ENCODE data around the gene COL5A1.
"Not testable (repeated sequence)": the region's sequence is repeated elsewhere in the genome, so short reads cannot be mapped to it uniquely, and the experiment has no call there.

COL5A1 gene

GRCh38 chr9:134707731-134708671, 66.4 kb downstream of the COL5A1 start:
- Histone ChIP-seq H3K36me3 (ENCODE audit: control insufficient read depth in 2 of 2, insufficient read depth in 2 of 2, low read length in 2 of 2) (no peaks in the 10 kb centered on the region), H3K4me3 (ENCODE audit: low read length in 2 of 2) (no peak overlapping the region), H3K4me1 (ENCODE audit: control insufficient read depth in 2 of 2, insufficient read depth in 2 of 2, low read length in 2 of 2) (peaks cover 8 to 10% of the 10 kb centered on the region in 2 donors), H3K27ac (ENCODE audit: low read depth in 2 of 2, low read length in 2 of 2) (peak overlapping the region; percentile 81 to 85), H3K27me3 (ENCODE audit: control insufficient read depth in 2 of 2, insufficient read depth in 2 of 2, low read length in 2 of 2) (no peaks in the 10 kb centered on the region), H3K9ac (ENCODE audit: low read depth in 1 of 2, low read length in 2 of 2) (peak overlapping the region in 1 of 2 donors; percentile 57), H3K9me3 (ENCODE audit: control insufficient read depth in 2 of 2, low read length in 2 of 2) (no peaks in the 10 kb centered on the region)

- H3K4me3 ChIP-seq (ENCODE audit: low read length in 2 of 2): no peak overlapping the region
- no peaks in the 10 kb centered on the region for H3K36me3 ChIP-seq (ENCODE audit: control insufficient read depth in 2 of 2, insufficient read depth in 2 of 2, low read length in 2 of 2)
- H3K9me3 ChIP-seq (ENCODE audit: control insufficient read depth in 2 of 2, low read length in 2 of 2): no peaks in the 10 kb centered on the region
- H3K27me3 ChIP-seq (ENCODE audit: control insufficient read depth in 2 of 2, insufficient read depth in 2 of 2, low read length in 2 of 2): no peaks in the 10 kb centered on the region
- no peak overlapping the region for H3K9ac ChIP-seq (ENCODE audit: low read depth in 1 of 2, low read length in 2 of 2)
- H3K27ac ChIP-seq (ENCODE audit: low read depth in 2 of 2, low read length in 2 of 2): peak overlapping the region; percentile 81 to 85
- H3K4me1 ChIP-seq (ENCODE audit: control insufficient read depth in 2 of 2, insufficient read depth in 2 of 2, low read length in 2 of 2): peaks cover 8 to 10% of the 10 kb centered on the region in 2 donors
Measured at GRCh38 chr9:134708672-134709038, 67.1 kb downstream of the COL5A1 start.

DNA sequence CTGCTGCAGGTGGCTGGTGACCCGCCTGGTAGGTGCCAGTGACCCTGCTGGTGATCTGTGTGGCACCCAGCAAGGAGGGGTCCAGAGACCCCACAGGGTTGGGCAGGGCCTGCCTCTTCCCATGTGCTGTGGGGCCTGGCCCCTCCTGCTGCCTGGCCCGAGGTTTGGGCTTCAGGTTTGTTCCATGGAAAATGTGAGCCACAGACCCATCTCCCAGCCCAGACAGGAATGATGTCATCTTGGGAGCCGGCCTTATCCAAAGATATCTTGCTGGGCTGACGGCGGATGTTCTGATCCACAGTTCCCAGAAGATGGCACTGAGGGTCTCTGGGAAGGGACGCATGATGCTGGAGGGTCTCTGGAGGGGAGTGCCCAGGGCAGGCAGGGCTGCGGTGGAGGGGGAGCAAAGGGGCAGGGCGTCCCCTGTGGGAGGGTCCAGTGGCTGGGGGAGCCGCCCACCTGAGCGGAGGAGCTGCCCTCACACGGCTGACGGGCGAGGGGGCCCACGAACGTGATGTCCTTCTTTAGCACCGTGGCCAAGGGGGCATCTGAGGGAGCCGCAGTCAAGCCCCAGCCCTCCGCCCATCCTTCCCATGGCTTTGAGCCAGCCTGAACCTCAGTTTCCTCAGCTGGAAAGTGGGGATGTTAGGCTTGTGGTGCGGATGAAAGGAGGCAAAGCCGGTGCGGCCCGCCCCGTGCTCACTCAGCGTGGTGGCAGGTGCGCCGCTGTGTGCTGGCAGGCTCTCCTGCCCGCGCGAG, 68.1 kb downstream of the COL5A1 start:
- Histone ChIP-seq H3K36me3 (ENCODE audit: control insufficient read depth in 2 of 2, insufficient read depth in 2 of 2, low read length in 2 of 2) (no peaks in the 10 kb centered on the region), H3K27ac (ENCODE audit: low read depth in 2 of 2, low read length in 2 of 2) (peak overlapping the region; percentile 58 to 85), H3K27me3 (ENCODE audit: control insufficient read depth in 2 of 2, insufficient read depth in 2 of 2, low read length in 2 of 2) (no peaks in the 10 kb centered on the region), H3K4me3 (ENCODE audit: low read length in 2 of 2) (no peak overlapping the region), H3K9ac (ENCODE audit: low read depth in 1 of 2, low read length in 2 of 2) (peak overlapping the region in 1 of 2 donors; percentile 27), H3K4me1 (ENCODE audit: control insufficient read depth in 2 of 2, insufficient read depth in 2 of 2, low read length in 2 of 2) (peaks cover 6 to 10% of the 10 kb centered on the region in 2 donors), H3K9me3 (ENCODE audit: control insufficient read depth in 2 of 2, low read length in 2 of 2) (no peaks in the 10 kb centered on the region)

GRCh38 chr9:134710271-134710540, 68.6 kb downstream of the COL5A1 start:
- H3K27me3 ChIP-seq (ENCODE audit: control insufficient read depth in 2 of 2, insufficient read depth in 2 of 2, low read length in 2 of 2): no peaks in the 10 kb centered on the region
- peaks cover 6 to 10% of the 10 kb centered on the region in 2 donors for H3K4me1 ChIP-seq (ENCODE audit: control insufficient read depth in 2 of 2, insufficient read depth in 2 of 2, low read length in 2 of 2)
- peak overlapping the region; percentile 29 to 58 for H3K27ac ChIP-seq (ENCODE audit: low read depth in 2 of 2, low read length in 2 of 2)
- H3K9ac ChIP-seq (ENCODE audit: low read depth in 1 of 2, low read length in 2 of 2): peak overlapping the region in 1 of 2 donors; percentile 27
- no peaks in the 10 kb centered on the region for H3K9me3 ChIP-seq (ENCODE audit: control insufficient read depth in 2 of 2, low read length in 2 of 2)
- no peaks in the 10 kb centered on the region for H3K36me3 ChIP-seq (ENCODE audit: control insufficient read depth in 2 of 2, insufficient read depth in 2 of 2, low read length in 2 of 2)
- no peak overlapping the region for H3K4me3 ChIP-seq (ENCODE audit: low read length in 2 of 2)

DNA sequence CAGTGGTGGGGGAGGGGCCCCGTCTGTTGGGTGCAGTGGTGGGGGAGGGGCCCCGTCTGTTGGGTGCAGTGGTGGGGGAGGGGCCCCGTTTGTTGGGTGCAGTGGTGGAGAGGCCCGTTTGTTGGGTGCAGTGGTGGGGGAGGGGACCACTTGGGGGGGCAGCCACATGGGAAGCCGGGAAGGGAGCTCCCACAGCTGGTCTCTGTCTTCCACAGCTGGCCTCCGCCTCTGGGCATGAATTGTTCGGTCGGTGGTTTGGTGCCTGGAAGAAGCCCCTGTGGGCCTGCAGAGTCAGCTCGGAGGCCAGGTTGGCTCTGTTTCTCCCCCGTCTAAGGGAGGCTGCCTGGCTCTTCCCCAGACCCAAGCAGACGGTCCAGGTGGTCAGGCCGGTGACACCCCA, 69.3 kb downstream of the COL5A1 start:
- H3K36me3 ChIP-seq (ENCODE audit: control insufficient read depth in 2 of 2, insufficient read depth in 2 of 2, low read length in 2 of 2): no peaks in the 10 kb centered on the region
- no peak overlapping the region for H3K9ac ChIP-seq (ENCODE audit: low read depth in 1 of 2, low read length in 2 of 2)
- H3K27me3 ChIP-seq (ENCODE audit: control insufficient read depth in 2 of 2, insufficient read depth in 2 of 2, low read length in 2 of 2): no peaks in the 10 kb centered on the region
- H3K27ac ChIP-seq (ENCODE audit: low read depth in 2 of 2, low read length in 2 of 2): no peak overlapping the region
- peaks cover 6 to 10% of the 10 kb centered on the region in 2 donors for H3K4me1 ChIP-seq (ENCODE audit: control insufficient read depth in 2 of 2, insufficient read depth in 2 of 2, low read length in 2 of 2)
- no peak overlapping the region for H3K4me3 ChIP-seq (ENCODE audit: low read length in 2 of 2)
- no peaks in the 10 kb centered on the region for H3K9me3 ChIP-seq (ENCODE audit: control insufficient read depth in 2 of 2, low read length in 2 of 2)

DNA sequence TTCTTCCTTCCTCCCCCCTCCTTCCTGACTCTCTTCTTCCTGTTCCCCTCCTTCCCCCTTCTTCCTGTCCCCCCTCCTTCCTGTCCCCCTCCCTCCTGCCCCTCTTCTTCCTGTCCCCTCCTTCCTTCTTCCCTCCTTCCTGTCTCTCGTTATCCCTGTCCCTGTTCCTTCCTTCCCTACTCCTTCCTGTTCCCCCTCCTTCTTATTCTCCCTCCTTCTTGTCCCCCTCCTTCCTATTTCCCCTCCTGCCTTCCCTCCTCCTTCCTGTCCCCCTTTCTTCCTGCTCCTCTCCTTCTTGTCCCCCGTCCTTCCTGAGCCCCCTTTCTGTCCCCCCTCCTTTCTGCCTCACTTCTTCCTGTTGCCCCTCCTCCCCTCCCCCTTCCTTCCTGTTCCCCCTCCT, 70.6 kb downstream of the COL5A1 start:
- Histone ChIP-seq H3K4me1 (ENCODE audit: control insufficient read depth in 2 of 2, insufficient read depth in 2 of 2, low read length in 2 of 2) (peaks cover 3 to 5% of the 10 kb centered on the region in 2 donors), H3K4me3 (ENCODE audit: low read length in 2 of 2) (no peak overlapping the region), H3K9me3 (ENCODE audit: control insufficient read depth in 2 of 2, low read length in 2 of 2) (no peaks in the 10 kb centered on the region), H3K27me3 (ENCODE audit: control insufficient read depth in 2 of 2, insufficient read depth in 2 of 2, low read length in 2 of 2) (no peaks in the 10 kb centered on the region), H3K27ac (ENCODE audit: low read depth in 2 of 2, low read length in 2 of 2) (peak overlapping the region in 1 of 2 donors; percentile 32), H3K36me3 (ENCODE audit: control insufficient read depth in 2 of 2, insufficient read depth in 2 of 2, low read length in 2 of 2) (no peaks in the 10 kb centered on the region), H3K9ac (ENCODE audit: low read depth in 1 of 2, low read length in 2 of 2) (no peak overlapping the region)

GRCh38 chr9:134712926-134713325, 71.3 kb downstream of the COL5A1 start:
- Histone ChIP-seq H3K27ac (ENCODE audit: low read depth in 2 of 2, low read length in 2 of 2) (peak overlapping the region in 1 of 2 donors; percentile 32), H3K27me3 (ENCODE audit: control insufficient read depth in 2 of 2, insufficient read depth in 2 of 2, low read length in 2 of 2) (no peaks in the 10 kb centered on the region)

DNA sequence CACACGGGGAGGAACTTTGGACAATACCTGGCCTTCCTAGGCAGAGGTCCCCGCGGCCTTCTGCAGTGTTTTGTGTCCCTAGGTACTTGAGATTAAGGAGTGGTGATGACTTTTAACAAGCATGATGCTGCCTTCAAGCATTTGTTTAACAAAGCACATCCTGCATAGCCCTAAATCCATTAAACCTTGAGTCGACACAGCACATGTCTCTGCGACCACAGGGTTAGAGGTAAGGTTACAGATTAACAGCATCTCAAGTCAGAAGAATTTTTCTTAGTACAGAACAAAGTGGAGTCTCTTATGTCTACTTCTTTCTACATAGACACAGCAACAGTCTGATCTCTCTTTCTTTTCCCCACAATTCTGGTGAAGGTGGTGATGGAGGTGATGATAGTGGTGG, 73.9 kb downstream of the COL5A1 start:
- not testable (repeated sequence) for H3K36me3 ChIP-seq (ENCODE audit: control insufficient read depth in 2 of 2, insufficient read depth in 2 of 2, low read length in 2 of 2); H3K27me3 ChIP-seq (ENCODE audit: control insufficient read depth in 2 of 2, insufficient read depth in 2 of 2, low read length in 2 of 2); H3K9me3 ChIP-seq (ENCODE audit: control insufficient read depth in 2 of 2, low read length in 2 of 2); H3K27ac ChIP-seq (ENCODE audit: low read depth in 2 of 2, low read length in 2 of 2); H3K9ac ChIP-seq (ENCODE audit: low read depth in 1 of 2, low read length in 2 of 2); H3K4me1 ChIP-seq (ENCODE audit: control insufficient read depth in 2 of 2, insufficient read depth in 2 of 2, low read length in 2 of 2); H3K4me3 ChIP-seq (ENCODE audit: low read length in 2 of 2)

More at GRCh38 chr9:134712926-134713325, 71.3 kb downstream of the COL5A1 start:
- no peak overlapping the region for H3K9ac ChIP-seq (ENCODE audit: low read depth in 1 of 2, low read length in 2 of 2)
- H3K4me1 ChIP-seq (ENCODE audit: control insufficient read depth in 2 of 2, insufficient read depth in 2 of 2, low read length in 2 of 2): peaks cover 2 to 5% of the 10 kb centered on the region in 2 donors
- H3K4me3 ChIP-seq (ENCODE audit: low read length in 2 of 2): no peak overlapping the region
- no peaks in the 10 kb centered on the region for H3K36me3 ChIP-seq (ENCODE audit: control insufficient read depth in 2 of 2, insufficient read depth in 2 of 2, low read length in 2 of 2)
- no peaks in the 10 kb centered on the region for H3K9me3 ChIP-seq (ENCODE audit: control insufficient read depth in 2 of 2, low read length in 2 of 2)

DNA sequence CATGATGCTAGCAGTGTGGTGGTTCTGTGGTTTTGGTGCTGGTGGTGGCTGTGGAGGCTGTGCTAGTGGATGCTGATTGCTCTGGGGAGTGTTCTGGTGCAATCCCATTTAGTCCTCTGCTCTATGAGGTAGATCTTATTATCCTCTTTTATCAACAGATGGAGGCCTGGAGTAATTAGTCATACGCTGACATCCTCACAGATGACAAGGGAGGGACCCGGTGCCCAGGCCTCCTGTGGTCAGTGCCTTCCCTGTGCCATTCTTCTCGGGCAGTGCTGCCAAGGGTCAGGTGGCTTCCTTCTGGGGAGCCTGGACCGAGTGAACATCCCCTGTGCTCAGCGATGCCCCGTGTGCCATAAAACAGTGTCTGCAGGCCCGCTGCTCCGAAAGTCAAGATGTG, 74.5 kb downstream of the COL5A1 start:
- peaks cover 0 to 1% of the 10 kb centered on the region in 2 donors for H3K4me1 ChIP-seq (ENCODE audit: control insufficient read depth in 2 of 2, insufficient read depth in 2 of 2, low read length in 2 of 2)
- no peaks in the 10 kb centered on the region for H3K36me3 ChIP-seq (ENCODE audit: control insufficient read depth in 2 of 2, insufficient read depth in 2 of 2, low read length in 2 of 2)
- H3K27ac ChIP-seq (ENCODE audit: low read depth in 2 of 2, low read length in 2 of 2): no peak overlapping the region
- no peak overlapping the region for H3K4me3 ChIP-seq (ENCODE audit: low read length in 2 of 2)
- no peaks in the 10 kb centered on the region for H3K9me3 ChIP-seq (ENCODE audit: control insufficient read depth in 2 of 2, low read length in 2 of 2)
- no peak overlapping the region for H3K9ac ChIP-seq (ENCODE audit: low read depth in 1 of 2, low read length in 2 of 2)
- H3K27me3 ChIP-seq (ENCODE audit: control insufficient read depth in 2 of 2, insufficient read depth in 2 of 2, low read length in 2 of 2): no peaks in the 10 kb centered on the region

- H3K36me3 ChIP-seq (ENCODE audit: control insufficient read depth in 2 of 2, insufficient read depth in 2 of 2, low read length in 2 of 2): no peaks in the 10 kb centered on the region
- H3K4me3 ChIP-seq (ENCODE audit: low read length in 2 of 2): no peak overlapping the region
- no peak overlapping the region for H3K27ac ChIP-seq (ENCODE audit: low read depth in 2 of 2, low read length in 2 of 2)
- no peaks in the 10 kb centered on the region for H3K9me3 ChIP-seq (ENCODE audit: control insufficient read depth in 2 of 2, low read length in 2 of 2)
- no peaks in the 10 kb centered on the region for H3K27me3 ChIP-seq (ENCODE audit: control insufficient read depth in 2 of 2, insufficient read depth in 2 of 2, low read length in 2 of 2)
- H3K9ac ChIP-seq (ENCODE audit: low read depth in 1 of 2, low read length in 2 of 2): no peak overlapping the region
- H3K4me1 ChIP-seq (ENCODE audit: control insufficient read depth in 2 of 2, insufficient read depth in 2 of 2, low read length in 2 of 2): no peaks in the 10 kb centered on the region
Measured at GRCh38 chr9:134717056-134717455, 75.5 kb downstream of the COL5A1 start.

All from mucosa of rectum (tissue), 2 donors.